D721Med (cell line): ENCODE measurements around the gene ABTB2.
"Not testable (repeated sequence)": the region's sequence is repeated elsewhere in the genome, so short reads cannot be mapped to it uniquely, and the experiment has no call there.

Source experiments
- DNase-seq: peaks from one replicate; pipeline ENCODE4 v3.0.0; 2011; ENCODE audit warnings: low spot score; ENCODE audit not compliant: insufficient read length
- FAIRE-seq: peaks from 2 replicates; lab custom pipeline; 2011; peaks lifted over from hg19 to GRCh38; lab: Jason Lieb, UNC
- CTCF ChIP-seq: IDR thresholded peaks from 2 replicates; pipeline ENCODE4 v1.5.1; 2012; ENCODE audit warnings: mild to moderate bottlenecking, control low read depth; ENCODE audit not compliant: insufficient read depth; ENCODE audit errors: missing control alignments

Gene ABTB2

GRCh38 chr11:34249439-34249838, 108.4 kb downstream of the ABTB2 start:
- DNase-seq, result no peak
- no peak for FAIRE-seq
- no peak for TF ChIP-seq CTCF

DNA sequence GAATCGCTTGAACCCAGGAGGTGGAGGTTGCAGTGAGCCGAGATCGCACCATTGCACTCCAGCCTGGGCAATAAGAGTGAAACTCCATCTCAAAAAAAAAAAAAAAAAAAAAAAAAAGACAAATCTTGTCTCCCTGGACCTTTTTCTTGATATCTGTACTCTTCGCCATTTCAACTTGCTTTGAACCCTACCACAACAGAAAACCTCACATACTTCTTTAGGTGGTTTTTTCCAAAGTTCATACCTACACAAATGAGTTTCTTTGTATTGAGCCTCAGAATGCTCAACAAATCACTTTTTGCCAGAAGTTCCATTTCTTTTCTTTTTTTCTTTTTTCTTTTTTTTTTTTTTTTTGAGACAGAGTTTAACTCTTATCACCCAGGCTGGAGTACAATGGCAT, 111.3 kb downstream of the ABTB2 start:
- FAIRE-seq, DNase-seq: not testable (repeated sequence)

GRCh38 chr11:34245041-34245440, 112.8 kb downstream of the ABTB2 start:
- FAIRE-seq (no peak), DNase-seq (no peak)
- no peak for TF ChIP-seq CTCF

- FAIRE-seq (no peak), DNase-seq (no peak)
- no peak for TF ChIP-seq CTCF
Measured at GRCh38 chr11:34243600-34244464, 114.0 kb downstream of the ABTB2 start.

- DNase-seq (no peak), FAIRE-seq (no peak)
- no peak for TF ChIP-seq CTCF
Measured at GRCh38 chr11:34242037-34242625, 115.7 kb downstream of the ABTB2 start.

GRCh38 chr11:34240150-34240494, 117.7 kb downstream of the ABTB2 start:
- no peak for FAIRE-seq
- TF ChIP-seq CTCF, result no peak
- no peak for DNase-seq

DNA sequence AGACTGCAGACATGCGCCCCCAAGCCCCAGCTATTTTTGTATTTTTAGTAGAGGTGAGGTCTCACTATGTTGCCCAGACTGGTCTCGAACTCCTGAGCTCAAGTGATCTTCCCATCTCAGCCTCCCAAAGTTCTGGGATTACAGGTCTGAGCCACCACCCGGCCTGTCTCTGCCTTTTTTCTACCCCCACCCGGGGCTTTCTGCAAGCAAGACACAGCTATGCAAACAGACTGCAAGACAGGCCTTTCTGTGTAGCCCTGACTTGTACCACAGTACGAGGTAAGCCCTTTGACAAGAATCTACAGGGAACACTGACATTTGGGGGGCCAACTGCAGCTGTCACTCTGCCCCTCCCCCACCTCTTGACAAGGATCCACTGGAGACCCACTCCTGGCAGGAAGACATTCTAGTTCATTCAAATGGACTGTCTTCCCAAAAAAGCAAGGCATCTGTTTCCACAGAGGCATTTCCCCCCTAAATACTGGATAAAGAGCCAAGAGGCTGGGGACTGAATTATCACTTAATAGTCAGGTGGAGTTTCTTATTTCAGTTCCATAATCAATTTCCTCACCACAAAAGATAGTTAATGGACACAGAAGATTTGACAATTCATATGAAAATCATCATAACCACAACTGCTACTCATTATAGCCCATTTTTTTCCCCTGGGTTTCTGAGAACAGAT, 118.2 kb downstream of the ABTB2 start:
- TF ChIP-seq CTCF, result no peak
- DNase-seq, result no peak
- FAIRE-seq, result no peak
